ENCODE measurements around the gene RGS14.

DNA sequence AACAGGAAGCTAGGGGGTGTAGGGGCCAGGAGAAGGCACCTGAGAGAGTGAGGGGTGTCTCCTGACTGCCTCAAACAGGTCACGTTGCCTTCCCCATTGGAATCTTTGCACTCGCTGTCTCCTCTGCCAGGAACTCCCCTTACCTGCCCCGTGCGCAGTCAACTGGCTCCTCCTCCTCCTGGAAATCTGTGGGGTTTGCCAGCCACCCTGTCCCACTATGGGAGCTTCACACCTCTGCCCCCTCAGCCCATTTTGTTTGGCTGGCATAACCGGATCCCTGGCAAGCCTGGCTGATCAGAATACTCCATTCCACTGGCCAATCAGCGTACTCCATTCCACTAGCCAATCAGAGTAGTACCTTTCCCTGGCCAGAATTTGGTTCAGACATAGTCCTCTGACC, 16.1 kb downstream of the RGS14 start:
- TF ChIP-seq, protein P1, sequence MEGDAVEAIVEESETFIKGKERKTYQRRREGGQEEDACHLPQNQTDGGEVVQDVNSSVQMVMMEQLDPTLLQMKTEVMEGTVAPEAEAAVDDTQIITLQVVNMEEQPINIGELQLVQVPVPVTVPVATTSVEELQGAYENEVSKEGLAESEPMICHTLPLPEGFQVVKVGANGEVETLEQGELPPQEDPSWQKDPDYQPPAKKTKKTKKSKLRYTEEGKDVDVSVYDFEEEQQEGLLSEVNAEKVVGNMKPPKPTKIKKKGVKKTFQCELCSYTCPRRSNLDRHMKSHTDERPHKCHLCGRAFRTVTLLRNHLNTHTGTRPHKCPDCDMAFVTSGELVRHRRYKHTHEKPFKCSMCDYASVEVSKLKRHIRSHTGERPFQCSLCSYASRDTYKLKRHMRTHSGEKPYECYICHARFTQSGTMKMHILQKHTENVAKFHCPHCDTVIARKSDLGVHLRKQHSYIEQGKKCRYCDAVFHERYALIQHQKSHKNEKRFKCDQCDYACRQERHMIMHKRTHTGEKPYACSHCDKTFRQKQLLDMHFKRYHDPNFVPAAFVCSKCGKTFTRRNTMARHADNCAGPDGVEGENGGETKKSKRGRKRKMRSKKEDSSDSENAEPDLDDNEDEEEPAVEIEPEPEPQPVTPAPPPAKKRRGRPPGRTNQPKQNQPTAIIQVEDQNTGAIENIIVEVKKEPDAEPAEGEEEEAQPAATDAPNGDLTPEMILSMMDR (conservative IDR thresholded peaks at IDR 0.05), result no peak
- TF ChIP-seq ZFX (IDR thresholded peaks at IDR 0.05), result no peak

Data from C4-2B (cell line).